ENCODE measurements around the gene CEACAM5. TPM values are rescaled to one million over a fixed set of nuclear protein-coding genes. Genes with fewer than 3 reads are reported as not detected.

Gene CEACAM5
- total RNA-seq, 1 donor, result not detected

GRCh38 chr19:41734156-41734555 lies 25.7 kb downstream of the CEACAM5 start:
- no peak overlapping the region for H2AFZ ChIP-seq (ENCODE audit: low read length)
- no peaks in the 10 kb centered on the region for H3K9me3 ChIP-seq (ENCODE audit: low read depth, low read length)
- no peaks in the 10 kb centered on the region for H4K20me1 ChIP-seq (ENCODE audit: insufficient read depth, low read length)
- no peak for TF ChIP-seq CTCF (IDR thresholded peaks at IDR 0.05; ENCODE audit: extremely low read depth, low read depth, low read length)
- H3K4me3 ChIP-seq (ENCODE audit: insufficient read depth, low read length), result no peak overlapping the region
- no peaks in the 10 kb centered on the region for H3K4me1 ChIP-seq (ENCODE audit: insufficient read depth, low read length)
- H3K4me2 ChIP-seq (ENCODE audit: insufficient read depth, low read length), result no peak overlapping the region
- no peaks in the 10 kb centered on the region for H3K79me2 ChIP-seq (ENCODE audit: insufficient read depth, low read length)
- H3K27me3 ChIP-seq (ENCODE audit: insufficient read depth, low read length), result peaks cover 2% of the 10 kb centered on the region
- H3K36me3 ChIP-seq (ENCODE audit: insufficient read depth, low read length), result no peaks in the 10 kb centered on the region
- H3K27ac ChIP-seq (ENCODE audit: low read depth, low read length), result no peak overlapping the region
- no peak for DNase-seq (ENCODE audit: insufficient read length, low spot score, missing footprints)

GRCh38 chr19:41734585-41734984 lies 26.2 kb downstream of the CEACAM5 start:
- peaks cover 2% of the 10 kb centered on the region for H3K27me3 ChIP-seq (ENCODE audit: insufficient read depth, low read length)
- H3K27ac ChIP-seq (ENCODE audit: low read depth, low read length), result no peak overlapping the region
- no peaks in the 10 kb centered on the region for H3K79me2 ChIP-seq (ENCODE audit: insufficient read depth, low read length)
- H4K20me1 ChIP-seq (ENCODE audit: insufficient read depth, low read length), result no peaks in the 10 kb centered on the region
- H3K36me3 ChIP-seq (ENCODE audit: insufficient read depth, low read length), result no peaks in the 10 kb centered on the region
- no peaks in the 10 kb centered on the region for H3K9me3 ChIP-seq (ENCODE audit: low read depth, low read length)
- no peak for TF ChIP-seq CTCF (IDR thresholded peaks at IDR 0.05; ENCODE audit: extremely low read depth, low read depth, low read length)
- H3K4me3 ChIP-seq (ENCODE audit: insufficient read depth, low read length), result no peak overlapping the region
- H2AFZ ChIP-seq (ENCODE audit: low read length), result no peak overlapping the region
- no peak overlapping the region for H3K4me2 ChIP-seq (ENCODE audit: insufficient read depth, low read length)
- no peak for DNase-seq (ENCODE audit: insufficient read length, low spot score, missing footprints)
- no peaks in the 10 kb centered on the region for H3K4me1 ChIP-seq (ENCODE audit: insufficient read depth, low read length)

- no peaks in the 10 kb centered on the region for H3K79me2 ChIP-seq (ENCODE audit: insufficient read depth, low read length)
Measured at GRCh38 chr19:41735071-41735600, 26.7 kb downstream of the CEACAM5 start.

GRCh38 chr19:41739361-41739760 lies 30.9 kb downstream of the CEACAM5 start:
- H3K4me2 ChIP-seq (ENCODE audit: insufficient read depth, low read length), result no peak overlapping the region
- no peaks in the 10 kb centered on the region for H3K36me3 ChIP-seq (ENCODE audit: insufficient read depth, low read length)
- no peak overlapping the region for H3K27ac ChIP-seq (ENCODE audit: low read depth, low read length)
- H3K4me1 ChIP-seq (ENCODE audit: insufficient read depth, low read length), result no peaks in the 10 kb centered on the region
- TF ChIP-seq CTCF (IDR thresholded peaks at IDR 0.05; ENCODE audit: extremely low read depth, low read depth, low read length), result no peak
- no peaks in the 10 kb centered on the region for H4K20me1 ChIP-seq (ENCODE audit: insufficient read depth, low read length)
- H3K27me3 ChIP-seq (ENCODE audit: insufficient read depth, low read length), result peaks cover 2% of the 10 kb centered on the region
- no peak for DNase-seq (ENCODE audit: insufficient read length, low spot score, missing footprints)
- no peaks in the 10 kb centered on the region for H3K9me3 ChIP-seq (ENCODE audit: low read depth, low read length)
- H3K79me2 ChIP-seq (ENCODE audit: insufficient read depth, low read length), result no peaks in the 10 kb centered on the region
- H3K4me3 ChIP-seq (ENCODE audit: insufficient read depth, low read length), result no peak overlapping the region
- H2AFZ ChIP-seq (ENCODE audit: low read length), result no peak overlapping the region

More at GRCh38 chr19:41735071-41735600, 26.7 kb downstream of the CEACAM5 start:
- no peaks in the 10 kb centered on the region for H3K9me3 ChIP-seq (ENCODE audit: low read depth, low read length)
- no peak overlapping the region for H3K4me3 ChIP-seq (ENCODE audit: insufficient read depth, low read length)
- H2AFZ ChIP-seq (ENCODE audit: low read length), result no peak overlapping the region
- no peaks in the 10 kb centered on the region for H4K20me1 ChIP-seq (ENCODE audit: insufficient read depth, low read length)
- H3K4me1 ChIP-seq (ENCODE audit: insufficient read depth, low read length), result no peaks in the 10 kb centered on the region
- DNase-seq (ENCODE audit: insufficient read length, low spot score, missing footprints), result no peak
- H3K4me2 ChIP-seq (ENCODE audit: insufficient read depth, low read length), result no peak overlapping the region
- peaks cover 2% of the 10 kb centered on the region for H3K27me3 ChIP-seq (ENCODE audit: insufficient read depth, low read length)
- H3K36me3 ChIP-seq (ENCODE audit: insufficient read depth, low read length), result no peaks in the 10 kb centered on the region
- TF ChIP-seq CTCF (IDR thresholded peaks at IDR 0.05; ENCODE audit: extremely low read depth, low read depth, low read length), result no peak
- H3K27ac ChIP-seq (ENCODE audit: low read depth, low read length), result no peak overlapping the region

All from osteoblast (primary cell).